GM12892 (cell line): ENCODE results near the gene SETD1A.

ENCODE experiments used
- POLR2A ChIP-seq: IDR thresholded peaks from 2 replicates; pipeline ENCODE4 v1.6.1; 2011; ENCODE audit warnings: low read depth, low read length, control low read depth
- POLR2AphosphoS5 ChIP-seq: IDR thresholded peaks from 2 replicates; pipeline ENCODE4 v1.6.1; 2011; ENCODE audit warnings: low read depth, low read length, control low read depth

- TF ChIP-seq POLR2A (no peak), POLR2AphosphoS5 (no peak)
These were observed 28.8 kb downstream of the SETD1A start for GRCh38 chr16:30986129-30986991.
